Nephron progenitor cell (in vitro differentiated cells): Measurements from ENCODE around the gene PLPPR1.
A peak's percentile ranks its signal among the peaks of the same experiment; 100 is the strongest.

ENCODE experiments used
- DNase-seq: peaks from one replicate; pipeline ENCODE4 v3.0.0; 2021
- H3K27ac Mint-ChIP-seq: 2 replicates; pipeline ENCODE4 v1.8.0; 2021; ENCODE audit warnings: mild to moderate bottlenecking, moderate library complexity, mixed read lengths
- H3K27me3 Mint-ChIP-seq: 2 replicates; pipeline ENCODE4 v1.8.0; 2021; ENCODE audit warnings: mild to moderate bottlenecking, low read depth, mixed read lengths; ENCODE audit not compliant: poor library complexity
- H3K36me3 Mint-ChIP-seq: 2 replicates; pipeline ENCODE4 v1.8.0; 2021; ENCODE audit warnings: low read depth, mixed read lengths
- H3K4me1 Mint-ChIP-seq: 2 replicates; pipeline ENCODE4 v1.8.0; 2021; ENCODE audit warnings: mixed read lengths
- H3K4me3 Mint-ChIP-seq: 2 replicates; pipeline ENCODE4 v1.8.0; 2021; ENCODE audit warnings: mild to moderate bottlenecking, moderate library complexity, mixed read lengths
- H3K9me3 Mint-ChIP-seq: 2 replicates; pipeline ENCODE4 v1.8.0; 2021; ENCODE audit warnings: mild to moderate bottlenecking, moderate library complexity, mixed read lengths
- CTCF ChIP-seq: fragments of 200-600 bp; sonication (generic); IDR thresholded peaks from 2 replicates; pipeline ENCODE4 v1.5.0; 2021; ENCODE audit warnings: antibody characterized with exemption

PLPPR1 gene

GRCh38 chr9:101307524-101308213, 279.1 kb downstream of the PLPPR1 start:
- no peak for TF ChIP-seq CTCF
- no peak for DNase-seq
- Mint-ChIP-seq H3K4me1 (no peaks in the 10 kb centered on the region), H3K36me3 (no peaks in the 10 kb centered on the region), H3K27ac (no peak overlapping the region), H3K27me3 (peaks cover 3% of the 10 kb centered on the region), H3K4me3 (no peak overlapping the region), H3K9me3 (no peaks in the 10 kb centered on the region)

- no peak for DNase-seq
These were observed 280.6 kb downstream of the PLPPR1 start for GRCh38 chr9:101309139-101309538.

GRCh38 chr9:101311191-101311590, 282.7 kb downstream of the PLPPR1 start:
- no peak overlapping the region for H3K27ac Mint-ChIP-seq
- no peaks in the 10 kb centered on the region for H3K36me3 Mint-ChIP-seq
- peaks cover 5% of the 10 kb centered on the region for H3K27me3 Mint-ChIP-seq
- no peak for TF ChIP-seq CTCF
- no peak overlapping the region for H3K4me3 Mint-ChIP-seq
- no peaks in the 10 kb centered on the region for H3K4me1 Mint-ChIP-seq
- no peaks in the 10 kb centered on the region for H3K9me3 Mint-ChIP-seq
- DNase-seq: no peak

More at GRCh38 chr9:101309139-101309538, 280.6 kb downstream of the PLPPR1 start:
- TF ChIP-seq CTCF: no peak
- H3K4me1 Mint-ChIP-seq: no peaks in the 10 kb centered on the region
- H3K36me3 Mint-ChIP-seq: no peaks in the 10 kb centered on the region
- no peak overlapping the region for H3K27ac Mint-ChIP-seq
- no peak overlapping the region for H3K4me3 Mint-ChIP-seq
- no peaks in the 10 kb centered on the region for H3K9me3 Mint-ChIP-seq
- H3K27me3 Mint-ChIP-seq: peaks cover 5% of the 10 kb centered on the region

GRCh38 chr9:101311758-101312420, 283.4 kb downstream of the PLPPR1 start:
- no peaks in the 10 kb centered on the region for H3K9me3 Mint-ChIP-seq
- H3K36me3 Mint-ChIP-seq: no peaks in the 10 kb centered on the region
- no peaks in the 10 kb centered on the region for H3K4me1 Mint-ChIP-seq
- H3K27me3 Mint-ChIP-seq: peaks cover 5% of the 10 kb centered on the region
- TF ChIP-seq CTCF: peak; percentile 74
- peak; percentile 26 for DNase-seq
- H3K27ac Mint-ChIP-seq: no peak overlapping the region
- H3K4me3 Mint-ChIP-seq: no peak overlapping the region

- Mint-ChIP-seq H3K27me3 (peaks cover 5% of the 10 kb centered on the region), H3K27ac (peak overlapping the region; percentile 41), H3K9me3 (no peaks in the 10 kb centered on the region), H3K4me1 (no peaks in the 10 kb centered on the region), H3K4me3 (no peak overlapping the region), H3K36me3 (no peaks in the 10 kb centered on the region)
- no peak for TF ChIP-seq CTCF
- DNase-seq: no peak
These were observed 284.1 kb downstream of the PLPPR1 start for GRCh38 chr9:101312661-101313060.

- peaks cover 2% of the 10 kb centered on the region for H3K27me3 Mint-ChIP-seq
- no peak overlapping the region for H3K4me3 Mint-ChIP-seq
- no peak for DNase-seq
- TF ChIP-seq CTCF: no peak
- no peak overlapping the region for H3K27ac Mint-ChIP-seq
- H3K9me3 Mint-ChIP-seq: no peaks in the 10 kb centered on the region
- no peaks in the 10 kb centered on the region for H3K4me1 Mint-ChIP-seq
- H3K36me3 Mint-ChIP-seq: no peaks in the 10 kb centered on the region
These were observed 286.6 kb downstream of the PLPPR1 start for GRCh38 chr9:101315112-101315450.
